Measurements from ENCODE around the gene MEI1.

Gene MEI1

DNA sequence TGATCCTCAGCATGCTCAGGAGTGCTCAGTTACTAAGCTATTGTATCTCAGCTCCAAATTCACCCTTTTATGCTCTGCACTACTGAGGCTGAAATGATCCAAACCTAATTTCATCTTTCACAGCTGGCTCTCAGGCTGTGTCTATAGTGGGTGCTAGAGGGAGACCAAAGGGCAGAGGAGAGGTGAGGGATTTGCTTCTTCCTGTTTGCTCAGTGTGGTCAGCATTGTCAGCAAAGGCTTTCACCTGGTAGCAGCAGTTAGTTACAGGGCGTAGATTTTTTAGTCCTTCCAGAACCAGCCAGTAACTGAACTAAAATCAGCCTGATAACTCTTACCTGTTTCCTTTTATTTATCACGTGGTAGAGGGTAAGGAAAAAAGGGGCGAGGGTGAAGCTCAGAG is 45.0 kb upstream of the MEI1 start:
- H3K4me2 ChIP-seq (ENCODE audit: low read length) = no peak overlapping the region
- TF ChIP-seq, protein P1, sequence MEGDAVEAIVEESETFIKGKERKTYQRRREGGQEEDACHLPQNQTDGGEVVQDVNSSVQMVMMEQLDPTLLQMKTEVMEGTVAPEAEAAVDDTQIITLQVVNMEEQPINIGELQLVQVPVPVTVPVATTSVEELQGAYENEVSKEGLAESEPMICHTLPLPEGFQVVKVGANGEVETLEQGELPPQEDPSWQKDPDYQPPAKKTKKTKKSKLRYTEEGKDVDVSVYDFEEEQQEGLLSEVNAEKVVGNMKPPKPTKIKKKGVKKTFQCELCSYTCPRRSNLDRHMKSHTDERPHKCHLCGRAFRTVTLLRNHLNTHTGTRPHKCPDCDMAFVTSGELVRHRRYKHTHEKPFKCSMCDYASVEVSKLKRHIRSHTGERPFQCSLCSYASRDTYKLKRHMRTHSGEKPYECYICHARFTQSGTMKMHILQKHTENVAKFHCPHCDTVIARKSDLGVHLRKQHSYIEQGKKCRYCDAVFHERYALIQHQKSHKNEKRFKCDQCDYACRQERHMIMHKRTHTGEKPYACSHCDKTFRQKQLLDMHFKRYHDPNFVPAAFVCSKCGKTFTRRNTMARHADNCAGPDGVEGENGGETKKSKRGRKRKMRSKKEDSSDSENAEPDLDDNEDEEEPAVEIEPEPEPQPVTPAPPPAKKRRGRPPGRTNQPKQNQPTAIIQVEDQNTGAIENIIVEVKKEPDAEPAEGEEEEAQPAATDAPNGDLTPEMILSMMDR (IDR thresholded peaks at IDR 0.05; ENCODE audit: low read depth, low read length, poor library complexity, severe bottlenecking) = no peak
- TF ChIP-seq EZH2phosphoT487 (IDR thresholded peaks at IDR 0.05; ENCODE audit: borderline replicate concordance, low read length) = no peak

DNA sequence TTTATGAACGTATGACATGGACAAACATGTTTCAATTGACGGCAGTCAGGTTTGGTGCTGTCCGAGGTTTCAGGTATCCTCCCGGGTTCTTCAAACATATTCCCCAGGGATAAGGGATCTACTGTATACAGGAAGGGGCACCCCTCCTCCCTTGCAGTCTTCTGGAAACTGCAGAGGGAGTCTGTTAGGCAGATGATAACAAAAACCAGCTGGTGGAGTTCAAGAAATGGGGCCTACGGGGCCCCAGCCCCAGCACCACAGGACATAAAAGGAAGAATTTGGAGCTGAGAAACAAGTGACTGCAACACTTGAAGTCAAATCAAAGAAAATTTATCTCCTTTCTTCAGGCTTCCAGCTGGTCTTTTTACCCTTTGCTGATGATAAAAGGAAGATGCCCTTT is 42.7 kb upstream of the MEI1 start:
- H3K27ac ChIP-seq (ENCODE audit: low read depth, low read length) = no peak overlapping the region
- TF ChIP-seq, protein P1 (IDR thresholded peaks at IDR 0.05; ENCODE audit: low read depth, low read length, poor library complexity, severe bottlenecking) = no peak
- TF ChIP-seq EZH2phosphoT487 (IDR thresholded peaks at IDR 0.05; ENCODE audit: borderline replicate concordance, low read length) = no peak
- peaks cover 9% of the 10 kb centered on the region for H3K79me2 ChIP-seq (ENCODE audit: control insufficient read depth, low read length)

More for the DNA sequence above, 45.0 kb upstream of the MEI1 start:
- H3K9me3 ChIP-seq (ENCODE audit: control insufficient read depth, insufficient read depth, low read length) = no peaks in the 10 kb centered on the region
- H3K9me2 ChIP-seq (replicated peaks; ENCODE audit: control insufficient read depth, low read length) = no peaks in the 10 kb centered on the region
- peaks cover 86% of the 10 kb centered on the region for H3K36me3 ChIP-seq (ENCODE audit: control insufficient read depth, low read length)
- no peaks in the 10 kb centered on the region for H4K20me1 ChIP-seq (ENCODE audit: control insufficient read depth, insufficient read depth, low read depth, low read length)
- H3K4me3 ChIP-seq (ENCODE audit: low read length) = no peak overlapping the region
- 0 out of 2 replicates have a peak, but pooled peaks cover 4% of the 10 kb centered on the region for H3F3A ChIP-seq (ENCODE audit: control insufficient read depth, insufficient read depth)
- H3K27me3 ChIP-seq (ENCODE audit: control insufficient read depth, low read length) = no peaks in the 10 kb centered on the region
- no peaks in the 10 kb centered on the region for H3K4me1 ChIP-seq (ENCODE audit: control insufficient read depth, low read length)
- no peak overlapping the region for H3K27ac ChIP-seq (ENCODE audit: low read depth, low read length)
- peaks cover 16% of the 10 kb centered on the region for H3K79me2 ChIP-seq (ENCODE audit: control insufficient read depth, low read length)

DNA sequence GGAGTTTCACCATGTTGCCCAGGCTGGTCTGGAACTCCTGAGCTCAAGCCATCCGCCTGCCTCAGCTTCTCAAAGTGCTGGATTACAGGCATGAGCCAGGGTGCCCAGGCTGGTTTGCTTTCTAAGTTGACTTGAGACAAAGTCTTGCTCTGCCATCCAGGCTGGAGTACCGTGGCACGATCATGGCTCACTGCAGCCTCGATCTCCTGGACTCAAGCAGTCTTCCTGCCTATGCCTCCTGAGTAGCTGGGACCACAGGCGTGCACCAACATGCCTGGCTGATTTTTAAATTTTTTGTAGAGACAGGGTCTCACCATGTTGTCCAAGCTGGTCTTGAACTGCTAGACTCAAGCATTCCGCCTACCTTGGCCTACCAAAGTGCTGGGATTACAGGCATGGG is 41.6 kb upstream of the MEI1 start:
- Histone ChIP-seq H3K9me2 (replicated peaks; ENCODE audit: control insufficient read depth, low read length) (no peaks in the 10 kb centered on the region), H3K4me2 (ENCODE audit: low read length) (no peak overlapping the region), H3K27ac (ENCODE audit: low read depth, low read length) (no peak overlapping the region), H3K4me3 (ENCODE audit: low read length) (no peak overlapping the region), H3F3A (ENCODE audit: control insufficient read depth, insufficient read depth) (peaks cover 23% of the 10 kb centered on the region), H3K9me3 (ENCODE audit: control insufficient read depth, insufficient read depth, low read length) (no peaks in the 10 kb centered on the region), H3K36me3 (ENCODE audit: control insufficient read depth, low read length) (peaks cover 94% of the 10 kb centered on the region), H4K20me1 (ENCODE audit: control insufficient read depth, insufficient read depth, low read depth, low read length) (peaks cover 4% of the 10 kb centered on the region; the same call in 1 of the 2 replicates), H3K4me1 (ENCODE audit: control insufficient read depth, low read length) (no peaks in the 10 kb centered on the region), H3K79me2 (ENCODE audit: control insufficient read depth, low read length) (peaks cover 5% of the 10 kb centered on the region; the same call in 1 of the 2 replicates), H3K27me3 (ENCODE audit: control insufficient read depth, low read length) (no peaks in the 10 kb centered on the region)
- TF ChIP-seq, protein P1 (IDR thresholded peaks at IDR 0.05; ENCODE audit: low read depth, low read length, poor library complexity, severe bottlenecking) = no peak
- TF ChIP-seq EZH2phosphoT487 (IDR thresholded peaks at IDR 0.05; ENCODE audit: borderline replicate concordance, low read length) = no peak

More for the DNA sequence above, 42.7 kb upstream of the MEI1 start:
- Histone ChIP-seq H3K27me3 (ENCODE audit: control insufficient read depth, low read length) (no peaks in the 10 kb centered on the region), H3K9me2 (replicated peaks; ENCODE audit: control insufficient read depth, low read length) (no peaks in the 10 kb centered on the region), H3K9me3 (ENCODE audit: control insufficient read depth, insufficient read depth, low read length) (no peaks in the 10 kb centered on the region), H3K4me2 (ENCODE audit: low read length) (no peak overlapping the region), H3K4me3 (ENCODE audit: low read length) (no peak overlapping the region), H3K36me3 (ENCODE audit: control insufficient read depth, low read length) (peaks cover 93% of the 10 kb centered on the region), H4K20me1 (ENCODE audit: control insufficient read depth, insufficient read depth, low read depth, low read length) (0 out of 2 replicates have a peak, but pooled peaks cover 4% of the 10 kb centered on the region), H3F3A (ENCODE audit: control insufficient read depth, insufficient read depth) (peaks cover 12% of the 10 kb centered on the region), H3K4me1 (ENCODE audit: control insufficient read depth, low read length) (no peaks in the 10 kb centered on the region)

Data from DOHH2 (cell line).